ENCODE measurements around the gene PTPRN2.

GRCh38 chr7:158560386-158560785, 27.2 kb downstream of the PTPRN2 start:
- TF ChIP-seq POLR2A (IDR thresholded peaks at IDR 0.05; ENCODE audit: borderline replicate concordance, extremely low read depth, insufficient read depth, insufficient read length) (no peak), CTCF (IDR thresholded peaks at IDR 0.05 in 2 of 3, conservative IDR thresholded peaks at IDR 0.05 in 1 of 3; ENCODE audit: borderline replicate concordance in 1 of 3, insufficient read depth in 1 of 3, low read depth in 2 of 3, low read length in 2 of 3) (no peak), ATF3 (IDR thresholded peaks at IDR 0.05) (no peak), EGR1 (IDR thresholded peaks at IDR 0.05; ENCODE audit: low read depth) (no peak), SIN3A (IDR thresholded peaks at IDR 0.05; ENCODE audit: low read depth) (no peak), EZH2 (IDR thresholded peaks at IDR 0.05) (no peak), TCF7L2 (IDR thresholded peaks at IDR 0.05; ENCODE audit: borderline replicate concordance, extremely low read depth, insufficient read depth, insufficient read length) (no peak), POLR2AphosphoS5 (IDR thresholded peaks at IDR 0.05; ENCODE audit: low read depth, low read length) (no peak)
